Mesendoderm (in vitro differentiated cells): ENCODE data around the gene EPB41L3.
A peak's percentile ranks its signal among the peaks of the same experiment; 100 is the strongest.

ENCODE experiments used
- DNase-seq: peaks from one replicate; pipeline ENCODE4 v3.0.0; 2013
- H2AK5ac ChIP-seq: 2 replicates; pipeline ENCODE4 v1.6.1; 2013; ENCODE audit warnings: low read length, inconsistent platforms
- H2BK120ac ChIP-seq: 2 replicates; pipeline ENCODE4 v1.6.1; 2013; ENCODE audit warnings: low read depth, mild to moderate bottlenecking, low read length, moderate library complexity, mixed read lengths
- H2BK15ac ChIP-seq: replicated peaks from 2 replicates; pipeline ENCODE4 v1.6.1; 2013; ENCODE audit warnings: low read depth, mild to moderate bottlenecking, moderate library complexity
- H2BK5ac ChIP-seq: 2 replicates; pipeline ENCODE4 v1.6.1; 2013; ENCODE audit warnings: low read length, inconsistent platforms
- H3K18ac ChIP-seq: 2 replicates; pipeline ENCODE4 v1.6.1; 2013; ENCODE audit warnings: mild to moderate bottlenecking, low read length, mixed read lengths
- H3K23ac ChIP-seq: one replicate; pipeline ENCODE4 v1.6.1; 2013; ENCODE audit warnings: low read length
- H3K27ac ChIP-seq: 2 replicates; pipeline ENCODE4 v1.5.1; 2013; ENCODE audit warnings: low read depth, mild to moderate bottlenecking, inconsistent platforms, low read length, moderate library complexity
- H3K27me3 ChIP-seq: 2 replicates; pipeline ENCODE4 v1.6.1; 2013; ENCODE audit warnings: low read length, control low read depth, mild to moderate bottlenecking, inconsistent platforms; ENCODE audit not compliant: insufficient read depth, poor library complexity
- H3K36me3 ChIP-seq: 2 replicates; pipeline ENCODE4 v1.6.1; 2013; ENCODE audit warnings: low read length, inconsistent platforms; ENCODE audit not compliant: control insufficient read depth, insufficient read depth
- H3K4ac ChIP-seq: one replicate; pipeline ENCODE4 v1.6.1; 2013; ENCODE audit warnings: low read depth, mild to moderate bottlenecking, low read length, moderate library complexity
- H3K4me1 ChIP-seq: 2 replicates; pipeline ENCODE4 v1.6.1; 2013; ENCODE audit warnings: low read depth, low read length, inconsistent platforms; ENCODE audit not compliant: control insufficient read depth
- H3K4me2 ChIP-seq: 2 replicates; pipeline ENCODE4 v1.6.1; 2013; ENCODE audit warnings: low read length
- H3K4me3 ChIP-seq: 2 replicates; pipeline ENCODE4 v1.5.1; 2013; ENCODE audit warnings: mild to moderate bottlenecking, low read length
- H3K56ac ChIP-seq: one replicate; pipeline ENCODE4 v1.6.1; 2013; ENCODE audit warnings: low read length
- H3K79me1 ChIP-seq: 2 replicates; pipeline ENCODE4 v1.6.1; 2013; ENCODE audit warnings: low read length, inconsistent platforms
- H3K79me2 ChIP-seq: 2 replicates; pipeline ENCODE4 v1.6.1; 2013; ENCODE audit warnings: mild to moderate bottlenecking, low read length; ENCODE audit not compliant: control insufficient read depth, insufficient read depth
- H3K9ac ChIP-seq: 2 replicates; pipeline ENCODE4 v1.6.1; 2013; ENCODE audit warnings: low read length, inconsistent platforms
- H4K5ac ChIP-seq: one replicate; pipeline ENCODE4 v1.6.1; 2013; ENCODE audit warnings: low read length
- H4K8ac ChIP-seq: one replicate; pipeline ENCODE4 v1.6.1; 2013; ENCODE audit warnings: low read depth, mild to moderate bottlenecking, control low read depth, low read length, moderate library complexity
- WGBS: extraction: QIAGEN DNeasy Blood & Tissue Kit; methylation state at CpG from one replicate; pipeline ENCODE4 v1.1.7; 2013; ENCODE audit warnings: low lambda C conversion rate, missing lambda C conversion rate; ENCODE audit not compliant: insufficient coverage; ENCODE audit errors: extremely low coverage; 5-methylcytosine and 5-hydroxymethylcytosine counted together

The EPB41L3 gene

GRCh38 chr18:5416112-5416511 lies 127.7 kb downstream of the EPB41L3 start:
- Histone ChIP-seq H2BK120ac (no peak overlapping the region), H2BK15ac (no peak overlapping the region), H3K79me1 (no peaks in the 10 kb centered on the region), H3K27ac (no peak overlapping the region), H2AK5ac (no peak overlapping the region), H3K23ac (no peak overlapping the region), H3K36me3 (no peaks in the 10 kb centered on the region), H3K4ac (no peak overlapping the region), H3K79me2 (no peaks in the 10 kb centered on the region), H3K18ac (no peak overlapping the region), H3K9ac (no peak overlapping the region), H3K27me3 (no peaks in the 10 kb centered on the region), H2BK5ac (no peak overlapping the region), H3K4me1 (peaks cover 2% of the 10 kb centered on the region), H4K5ac (no peak overlapping the region), H4K8ac (no peak overlapping the region), H3K56ac (no peak overlapping the region), H3K4me3 (no peak overlapping the region), H3K4me2 (no peak overlapping the region)
- no CpG with 5 or more reads among the region's 3 CpGs for WGBS
- no peak for DNase-seq

GRCh38 chr18:5415665-5416064 lies 128.1 kb downstream of the EPB41L3 start:
- Histone ChIP-seq H3K23ac (no peak overlapping the region), H3K56ac (no peak overlapping the region), H3K79me1 (no peaks in the 10 kb centered on the region), H3K4me1 (peaks cover 2% of the 10 kb centered on the region), H3K4me2 (no peak overlapping the region), H3K4me3 (no peak overlapping the region), H3K18ac (no peak overlapping the region), H2BK5ac (no peak overlapping the region), H4K8ac (no peak overlapping the region), H3K27ac (no peak overlapping the region), H3K27me3 (no peaks in the 10 kb centered on the region), H3K36me3 (no peaks in the 10 kb centered on the region), H2BK15ac (no peak overlapping the region), H2BK120ac (no peak overlapping the region), H3K79me2 (no peaks in the 10 kb centered on the region), H3K4ac (no peak overlapping the region), H3K9ac (no peak overlapping the region), H4K5ac (no peak overlapping the region), H2AK5ac (no peak overlapping the region)
- DNase-seq = no peak
- WGBS = no CpG with 5 or more reads among the region's 12 CpGs

- H3K27me3 ChIP-seq = no peaks in the 10 kb centered on the region
- WGBS = no CpG with 5 or more reads among the region's 4 CpGs
- no peak overlapping the region for H2BK120ac ChIP-seq
- H3K27ac ChIP-seq = no peak overlapping the region
- H2BK15ac ChIP-seq = no peak overlapping the region
- H4K5ac ChIP-seq = no peak overlapping the region
- no peak overlapping the region for H3K9ac ChIP-seq
- H3K4me1 ChIP-seq = peaks cover 2% of the 10 kb centered on the region
- no peak overlapping the region for H3K18ac ChIP-seq
- DNase-seq = no peak
- H3K56ac ChIP-seq = no peak overlapping the region
- H3K79me2 ChIP-seq = no peaks in the 10 kb centered on the region
- no peak overlapping the region for H2BK5ac ChIP-seq
- H3K4ac ChIP-seq = no peak overlapping the region
- no peak overlapping the region for H4K8ac ChIP-seq
- H2AK5ac ChIP-seq = no peak overlapping the region
- H3K4me3 ChIP-seq = no peak overlapping the region
- no peak overlapping the region for H3K23ac ChIP-seq
- no peak overlapping the region for H3K4me2 ChIP-seq
- H3K79me1 ChIP-seq = no peaks in the 10 kb centered on the region
- H3K36me3 ChIP-seq = no peaks in the 10 kb centered on the region
These were observed 128.8 kb downstream of the EPB41L3 start for GRCh38 chr18:5415031-5415430.

GRCh38 chr18:5414546-5414945 lies 129.3 kb downstream of the EPB41L3 start:
- H3K79me2 ChIP-seq = no peaks in the 10 kb centered on the region
- H3K4me3 ChIP-seq = no peak overlapping the region
- no peak overlapping the region for H3K23ac ChIP-seq
- no CpG with 5 or more reads among the region's 6 CpGs for WGBS
- H3K79me1 ChIP-seq = no peaks in the 10 kb centered on the region
- no peak overlapping the region for H4K5ac ChIP-seq
- H3K56ac ChIP-seq = no peak overlapping the region
- H3K4me2 ChIP-seq = no peak overlapping the region
- H3K4me1 ChIP-seq = peaks cover 2% of the 10 kb centered on the region
- no peak overlapping the region for H2BK15ac ChIP-seq
- DNase-seq = peak; percentile 46
- H3K9ac ChIP-seq = no peak overlapping the region
- H3K18ac ChIP-seq = no peak overlapping the region
- H4K8ac ChIP-seq = no peak overlapping the region
- no peak overlapping the region for H3K27ac ChIP-seq
- no peaks in the 10 kb centered on the region for H3K36me3 ChIP-seq
- no peaks in the 10 kb centered on the region for H3K27me3 ChIP-seq
- no peak overlapping the region for H2AK5ac ChIP-seq
- no peak overlapping the region for H2BK5ac ChIP-seq
- no peak overlapping the region for H3K4ac ChIP-seq
- no peak overlapping the region for H2BK120ac ChIP-seq

GRCh38 chr18:5413447-5413846 lies 130.3 kb downstream of the EPB41L3 start:
- Histone ChIP-seq H3K27me3 (no peaks in the 10 kb centered on the region), H2AK5ac (no peak overlapping the region), H3K79me1 (no peaks in the 10 kb centered on the region), H3K56ac (no peak overlapping the region), H2BK15ac (no peak overlapping the region), H2BK5ac (no peak overlapping the region), H2BK120ac (no peak overlapping the region), H3K18ac (no peak overlapping the region), H3K36me3 (no peaks in the 10 kb centered on the region), H3K4me2 (no peak overlapping the region), H3K79me2 (no peaks in the 10 kb centered on the region), H4K8ac (no peak overlapping the region), H3K4me3 (no peak overlapping the region), H3K9ac (no peak overlapping the region), H3K27ac (no peak overlapping the region), H4K5ac (no peak overlapping the region), H3K4me1 (peaks cover 2% of the 10 kb centered on the region), H3K4ac (no peak overlapping the region), H3K23ac (no peak overlapping the region)
- DNase-seq = peak; percentile 38
- no CpG with 5 or more reads among the region's 2 CpGs for WGBS

GRCh38 chr18:5410582-5410981 lies 133.2 kb downstream of the EPB41L3 start:
- no peak for DNase-seq
- H2BK120ac ChIP-seq = no peak overlapping the region
- WGBS = no CpG with 5 or more reads among the region's 7 CpGs

More at GRCh38 chr18:5410582-5410981, 133.2 kb downstream of the EPB41L3 start:
- Histone ChIP-seq H3K9ac (no peak overlapping the region), H3K23ac (no peak overlapping the region), H3K18ac (no peak overlapping the region), H3K4me3 (no peak overlapping the region), H3K79me1 (no peaks in the 10 kb centered on the region), H3K27ac (no peak overlapping the region), H2BK15ac (no peak overlapping the region), H3K27me3 (no peaks in the 10 kb centered on the region), H3K36me3 (no peaks in the 10 kb centered on the region), H3K56ac (no peak overlapping the region), H3K4me1 (peaks cover 2% of the 10 kb centered on the region), H3K4ac (no peak overlapping the region), H4K8ac (no peak overlapping the region), H2BK5ac (no peak overlapping the region), H3K79me2 (no peaks in the 10 kb centered on the region), H3K4me2 (no peak overlapping the region), H4K5ac (no peak overlapping the region), H2AK5ac (no peak overlapping the region)
